ENCODE data around the gene ALG8.

ALG8 gene

GRCh38 chr11:78158987-78159652 is 19.7 kb upstream of the ALG8 start:
- peak; percentile 8 for FAIRE-seq

GRCh38 chr11:78156127-78156844 is 16.9 kb upstream of the ALG8 start:
- no peak for FAIRE-seq

- no peak for FAIRE-seq
These were observed 12.4 kb upstream of the ALG8 start for GRCh38 chr11:78151804-78152203.

- FAIRE-seq, result no peak
These were observed 11.3 kb upstream of the ALG8 start for GRCh38 chr11:78150754-78151153.

- FAIRE-seq, result no peak
These were observed 10.9 kb upstream of the ALG8 start for GRCh38 chr11:78150346-78150745.

- FAIRE-seq, result no peak
These were observed 10.2 kb upstream of the ALG8 start for GRCh38 chr11:78149646-78150045.

- no peak for FAIRE-seq
These were observed 8.4 kb upstream of the ALG8 start for GRCh38 chr11:78147807-78148206.

GRCh38 chr11:78145511-78146025 is 6.1 kb upstream of the ALG8 start:
- no peak for FAIRE-seq

GRCh38 chr11:78140392-78141077 is 1.1 kb upstream of the ALG8 start:
- no peak for FAIRE-seq

GRCh38 chr11:78138694-78139421 is 568 bp downstream of the ALG8 start:
- FAIRE-seq, result no peak

- no peak for FAIRE-seq
These were observed 1.1 kb downstream of the ALG8 start for GRCh38 chr11:78138291-78138690.

- FAIRE-seq, result no peak
These were observed 7.0 kb downstream of the ALG8 start for GRCh38 chr11:78132475-78132874.

- no peak for FAIRE-seq
These were observed 7.5 kb downstream of the ALG8 start for GRCh38 chr11:78131956-78132355.

- no peak for FAIRE-seq
These were observed 12.0 kb downstream of the ALG8 start for GRCh38 chr11:78127403-78127802.

- no peak for FAIRE-seq
These were observed 26.7 kb downstream of the ALG8 start for GRCh38 chr11:78112582-78113275.

- FAIRE-seq, result no peak
These were observed 28.1 kb downstream of the ALG8 start for GRCh38 chr11:78111298-78111697.

- no peak for FAIRE-seq
These were observed 28.6 kb downstream of the ALG8 start for GRCh38 chr11:78110830-78111229.

GRCh38 chr11:78110351-78110750 is 29.1 kb downstream of the ALG8 start:
- FAIRE-seq, result no peak

GRCh38 chr11:78109081-78110015 is 30.1 kb downstream of the ALG8 start:
- no peak for FAIRE-seq

- FAIRE-seq, result no peak
These were observed 38.6 kb downstream of the ALG8 start for GRCh38 chr11:78100676-78101472.

Measured in endometrium (tissue), 2 donors.